IMR-90 (cell line): Measurements from ENCODE around the gene CMTM8.

Source experiments
- RAD21 ChIP-seq: IDR thresholded peaks from 2 replicates; pipeline ENCODE4 v1.6.1; 2012; ENCODE audit warnings: low read length, improper control_type of control experiment
- TF ChIP-seq, protein P1 (sequence below): conservative IDR thresholded peaks from 2 replicates; pipeline ENCODE4 v1.5.1; 2012; ENCODE audit warnings: mild to moderate bottlenecking, low read depth, low read length, improper control_type of control experiment
- TF ChIP-seq, protein P2 (sequence below): fragments of 150-350 bp; IDR thresholded peaks from 2 replicates; pipeline ENCODE4 v1.6.1; 2017; ENCODE audit warnings: mild to moderate bottlenecking, antibody characterized with exemption, low read length, low read depth

DNA sequence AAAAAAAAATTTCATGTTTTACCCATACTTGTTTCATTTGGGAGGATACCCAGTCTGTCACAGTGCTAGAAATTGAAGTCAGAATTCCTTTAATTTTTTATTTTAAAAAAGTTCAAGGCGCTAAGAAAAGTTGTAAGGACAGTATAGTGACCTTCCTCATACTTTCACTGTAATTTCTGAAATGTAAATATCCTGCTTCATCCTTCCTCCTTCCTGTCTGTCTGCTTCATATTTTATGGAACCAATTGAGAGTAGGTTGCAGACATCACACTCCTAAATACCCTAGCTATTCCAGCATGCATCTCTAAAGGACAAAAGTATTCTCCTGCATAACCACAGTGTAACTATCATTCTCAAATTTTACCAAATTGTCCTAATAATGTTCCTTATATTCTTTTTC is 35.8 kb downstream of the CMTM8 start:
- TF ChIP-seq, protein P1, sequence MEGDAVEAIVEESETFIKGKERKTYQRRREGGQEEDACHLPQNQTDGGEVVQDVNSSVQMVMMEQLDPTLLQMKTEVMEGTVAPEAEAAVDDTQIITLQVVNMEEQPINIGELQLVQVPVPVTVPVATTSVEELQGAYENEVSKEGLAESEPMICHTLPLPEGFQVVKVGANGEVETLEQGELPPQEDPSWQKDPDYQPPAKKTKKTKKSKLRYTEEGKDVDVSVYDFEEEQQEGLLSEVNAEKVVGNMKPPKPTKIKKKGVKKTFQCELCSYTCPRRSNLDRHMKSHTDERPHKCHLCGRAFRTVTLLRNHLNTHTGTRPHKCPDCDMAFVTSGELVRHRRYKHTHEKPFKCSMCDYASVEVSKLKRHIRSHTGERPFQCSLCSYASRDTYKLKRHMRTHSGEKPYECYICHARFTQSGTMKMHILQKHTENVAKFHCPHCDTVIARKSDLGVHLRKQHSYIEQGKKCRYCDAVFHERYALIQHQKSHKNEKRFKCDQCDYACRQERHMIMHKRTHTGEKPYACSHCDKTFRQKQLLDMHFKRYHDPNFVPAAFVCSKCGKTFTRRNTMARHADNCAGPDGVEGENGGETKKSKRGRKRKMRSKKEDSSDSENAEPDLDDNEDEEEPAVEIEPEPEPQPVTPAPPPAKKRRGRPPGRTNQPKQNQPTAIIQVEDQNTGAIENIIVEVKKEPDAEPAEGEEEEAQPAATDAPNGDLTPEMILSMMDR: no peak
- TF ChIP-seq, protein P2, sequence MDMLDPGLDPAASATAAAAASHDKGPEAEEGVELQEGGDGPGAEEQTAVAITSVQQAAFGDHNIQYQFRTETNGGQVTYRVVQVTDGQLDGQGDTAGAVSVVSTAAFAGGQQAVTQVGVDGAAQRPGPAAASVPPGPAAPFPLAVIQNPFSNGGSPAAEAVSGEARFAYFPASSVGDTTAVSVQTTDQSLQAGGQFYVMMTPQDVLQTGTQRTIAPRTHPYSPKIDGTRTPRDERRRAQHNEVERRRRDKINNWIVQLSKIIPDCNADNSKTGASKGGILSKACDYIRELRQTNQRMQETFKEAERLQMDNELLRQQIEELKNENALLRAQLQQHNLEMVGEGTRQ: no peak
- no peak for TF ChIP-seq RAD21
